CD8-positive, alpha-beta memory T cell (primary cell): ENCODE results near the gene PLXNA2. TPM values are rescaled to one million over a fixed set of nuclear protein-coding genes. Genes with fewer than 3 reads are reported as not detected.

Source experiments
- CTCF ChIA-PET: fragments of 350-600 bp; sonication (Branson Sonifier 250); formaldehyde crosslinking; loops from one replicate; lab custom pipeline; 2021; ENCODE audit warnings: antibody characterized with exemption; lab: Charles Lee
- POLR2A ChIA-PET: fragments of 350-600 bp; sonication (Branson Sonifier 250); formaldehyde crosslinking; loops from one replicate; lab custom pipeline; 2021; ENCODE audit warnings: antibody characterized with exemption; lab: Charles Lee
- DNase-seq, 5 donors: peaks; one replicate each; pipeline versions ENCODE4 v3.0.0 to v3.0.0-alpha.2; 2020 to 2022; ENCODE audit warnings: mixed read lengths in 1 of 5
- H3K27ac ChIP-seq: one replicate; pipeline ENCODE4 v1.7.0; 2013; ENCODE audit warnings: low read depth, mild to moderate bottlenecking, low read length, moderate library complexity
- H3K27me3 ChIP-seq: 2 replicates; pipeline ENCODE4 v1.7.0; 2013; ENCODE audit warnings: low read length, mild to moderate bottlenecking; ENCODE audit not compliant: insufficient read depth, poor library complexity, severe bottlenecking
- H3K36me3 ChIP-seq: 2 replicates; pipeline ENCODE4 v1.7.0; 2013; ENCODE audit warnings: mild to moderate bottlenecking, low read length, moderate library complexity; ENCODE audit not compliant: insufficient read depth
- H3K4me1 ChIP-seq: 2 replicates; pipeline ENCODE4 v1.7.0; 2013; ENCODE audit warnings: mild to moderate bottlenecking, low read length, moderate library complexity; ENCODE audit not compliant: insufficient read depth
- H3K4me3 ChIP-seq: 2 replicates; pipeline ENCODE4 v1.7.0; 2013; ENCODE audit warnings: mild to moderate bottlenecking, low read length
- H3K9me3 ChIP-seq: 2 replicates; pipeline ENCODE4 v1.7.0; 2013; ENCODE audit warnings: mild to moderate bottlenecking, low read length
- H3K27ac Mint-ChIP-seq, 8 donors: one replicate each; pipeline ENCODE4 v1.8.0; 2020 to 2021; ENCODE audit warnings: mixed read lengths in 8 of 8, mild to moderate bottlenecking in 6 of 8, inconsistent platforms in 3 of 8, moderate library complexity in 3 of 8
- H3K27me3 Mint-ChIP-seq, 2 donors: one replicate each; pipeline ENCODE4 v1.8.0; 2020 to 2021; ENCODE audit warnings: mixed read lengths in 2 of 2, mild to moderate bottlenecking in 1 of 2, moderate library complexity in 1 of 2
- H3K36me3 Mint-ChIP-seq, 3 donors: one replicate each; pipeline ENCODE4 v1.8.0; 2020 to 2021; ENCODE audit warnings: mixed read lengths in 3 of 3, inconsistent platforms in 1 of 3, mild to moderate bottlenecking in 1 of 3
- H3K4me1 Mint-ChIP-seq, 3 donors: one replicate each; pipeline ENCODE4 v1.8.0; 2020 to 2021; ENCODE audit warnings: mixed read lengths in 3 of 3, inconsistent platforms in 1 of 3, mild to moderate bottlenecking in 1 of 3
- H3K4me3 Mint-ChIP-seq, 7 donors: one replicate each; pipeline ENCODE4 v1.8.0; 2020 to 2021; ENCODE audit warnings: mixed read lengths in 7 of 7, mild to moderate bottlenecking in 6 of 7, moderate library complexity in 4 of 7, inconsistent platforms in 2 of 7
- H3K9me3 Mint-ChIP-seq, 5 donors: one replicate each; pipeline ENCODE4 v1.8.0; 2020 to 2022; ENCODE audit warnings: mixed read lengths in 5 of 5, mild to moderate bottlenecking in 3 of 5, moderate library complexity in 2 of 5, inconsistent platforms in 1 of 5
- polyA plus RNA-seq: library from polyadenylated mRNA; unstranded; fragments of 300-500 nt; fragmentation: Illumina TruSeq; gene quantifications from one replicate; pipeline ENCODE4 v1.2.3, GENCODE V29; 2021
- total RNA-seq, 2 experiments: library from RNA; stranded (reverse); gene quantifications; one replicate each; pipeline ENCODE4 v1.2.3, GENCODE V29; 2021

Gene PLXNA2
- total and polyA plus RNA-seq, 3 experiments from 2014 or later, result 0.75 to 1.1 (median 1.0) TPM

DNA sequence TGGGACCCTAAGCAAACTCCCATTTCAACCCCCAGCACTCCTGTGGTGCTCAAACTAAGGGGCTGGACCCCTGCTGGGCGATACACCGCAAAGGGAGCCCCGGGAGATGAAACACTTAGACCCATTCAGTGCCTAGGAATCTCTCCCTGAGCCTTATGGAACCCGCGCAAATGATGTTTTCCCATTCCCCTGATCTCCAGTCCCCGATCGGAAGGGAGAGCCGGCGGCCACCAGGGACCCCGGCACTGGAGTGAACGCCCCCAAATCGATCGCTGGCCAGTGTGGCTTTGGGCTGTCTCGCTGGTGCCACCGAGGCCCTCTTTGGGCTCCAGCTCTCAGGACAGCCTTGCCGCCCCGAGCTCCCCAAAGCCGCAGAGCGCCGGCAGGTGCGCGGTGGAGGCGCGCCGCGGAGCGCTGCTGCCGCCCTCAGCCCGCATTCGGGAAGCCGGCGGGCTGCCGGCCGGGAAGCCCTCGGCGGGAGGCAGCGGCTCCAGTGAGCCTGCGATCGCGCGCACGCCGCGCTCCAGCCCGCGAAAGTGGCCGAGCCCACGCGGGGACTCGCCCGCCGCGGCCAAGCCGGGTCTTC, 1.1 kb downstream of the PLXNA2 start:
- ChIA-PET POLR2A (interaction anchor here (0.5 kb wide), 1 partner anchor 49 kb away, joined by 3 read pairs; no protein-coding TSS in a partner anchor), CTCF (interaction anchor here (3.0 to 3.6 kb wide), 3 partner anchors 111 to 222 kb away, joined by 15 to 63 read pairs (median 38); no protein-coding TSS in a partner anchor)
- Mint-ChIP-seq H3K4me1 (peaks cover 15 to 18% (median 18%) of the 10 kb centered on the region in 3 donors), H3K27me3 (peaks cover 12 to 20% of the 10 kb centered on the region in 2 donors), H3K4me3 (peak overlapping the region; percentile 75 to 86 (median 83)), H3K9me3 (no peaks in the 10 kb centered on the region), H3K27ac (peak overlapping the region in 3 of 8 donors; percentile 25 to 51 (median 35)), H3K36me3 (peaks cover 0 to 5% (median 0%) of the 10 kb centered on the region in 3 donors)
- DNase-seq, result no peak
- H3K4me1 ChIP-seq, result peaks cover 10% of the 10 kb centered on the region
- no peaks in the 10 kb centered on the region for H3K9me3 ChIP-seq
- no peak overlapping the region for H3K4me3 ChIP-seq
- no peaks in the 10 kb centered on the region for H3K36me3 ChIP-seq
- peaks cover 21% of the 10 kb centered on the region for H3K27me3 ChIP-seq
- H3K27ac ChIP-seq, result no peak overlapping the region

- Histone ChIP-seq H3K4me3 (no peak overlapping the region), H3K27me3 (peaks cover 21% of the 10 kb centered on the region), H3K4me1 (peaks cover 10% of the 10 kb centered on the region), H3K9me3 (no peaks in the 10 kb centered on the region), H3K36me3 (no peaks in the 10 kb centered on the region), H3K27ac (no peak overlapping the region)
- Mint-ChIP-seq H3K27me3 (peaks cover 20 to 25% of the 10 kb centered on the region in 2 donors), H3K4me3 (peak overlapping the region; percentile 75 to 86 (median 83)), H3K36me3 (peaks cover 0 to 5% (median 0%) of the 10 kb centered on the region in 3 donors), H3K4me1 (peaks cover 15 to 18% (median 18%) of the 10 kb centered on the region in 3 donors), H3K9me3 (no peaks in the 10 kb centered on the region), H3K27ac (peak overlapping the region in 3 of 8 donors; percentile 27 to 51 (median 38))
- no peak for DNase-seq
- ChIA-PET POLR2A (no interaction called here), CTCF (interaction anchor here (1.4 kb wide), 1 partner anchor 10 kb away, joined by 4 read pairs; no protein-coding TSS in a partner anchor)
Measured at GRCh38 chr1:208242146-208242545, 2.0 kb downstream of the PLXNA2 start.

DNA sequence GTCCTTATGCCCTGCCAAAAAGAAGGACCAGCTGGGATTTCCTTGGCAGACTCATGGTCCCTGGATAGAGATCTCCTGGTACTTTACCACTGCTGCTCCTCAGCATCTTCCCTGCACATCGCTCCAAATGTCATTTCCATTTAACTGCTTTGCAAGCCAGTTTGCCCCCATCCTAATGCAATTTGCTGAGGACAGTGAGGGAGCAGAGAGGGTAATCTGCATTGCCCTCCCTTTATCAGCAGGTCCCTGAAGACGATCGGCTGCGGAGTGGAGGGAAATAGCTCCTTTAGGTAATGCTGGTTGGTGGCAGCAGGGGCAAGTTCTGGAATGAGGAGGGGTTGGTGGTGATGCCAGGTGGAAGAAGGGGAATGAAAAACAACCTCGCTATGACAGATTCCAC, 2.7 kb downstream of the PLXNA2 start:
- H3K27ac Mint-ChIP-seq, result no peak overlapping the region
- no peaks in the 10 kb centered on the region for H3K9me3 Mint-ChIP-seq
- H3K27me3 Mint-ChIP-seq, result peaks cover 26 to 32% of the 10 kb centered on the region in 2 donors
- ChIA-PET CTCF (interaction anchor here (1.2 to 1.4 kb wide), 2 partner anchors 9 to 34 kb away, joined by 3 to 4 read pairs; no protein-coding TSS in a partner anchor), POLR2A (no interaction called here)
- Histone ChIP-seq H3K4me1 (peaks cover 12% of the 10 kb centered on the region), H3K27me3 (peaks cover 21% of the 10 kb centered on the region), H3K27ac (no peak overlapping the region), H3K9me3 (no peaks in the 10 kb centered on the region), H3K36me3 (no peaks in the 10 kb centered on the region), H3K4me3 (no peak overlapping the region)
- DNase-seq, result no peak
- H3K4me3 Mint-ChIP-seq, result peak overlapping the region in 4 of 7 donors; percentile 6 to 86 (median 52)
- peaks cover 20 to 24% (median 23%) of the 10 kb centered on the region in 3 donors for H3K4me1 Mint-ChIP-seq
- peaks cover 0 to 5% (median 0%) of the 10 kb centered on the region in 3 donors for H3K36me3 Mint-ChIP-seq

- H3K4me1 Mint-ChIP-seq, result peaks cover 25 to 31% (median 30%) of the 10 kb centered on the region in 3 donors
- no peak for DNase-seq
- peaks cover 19% of the 10 kb centered on the region for H3K4me1 ChIP-seq
- H3K27me3 ChIP-seq, result peaks cover 22% of the 10 kb centered on the region
- POLR2A ChIA-PET, result no interaction called here
- H3K9me3 Mint-ChIP-seq, result no peaks in the 10 kb centered on the region
- no peaks in the 10 kb centered on the region for H3K9me3 ChIP-seq
- CTCF ChIA-PET, result interaction anchor here (1.2 kb wide), 1 partner anchor 33 kb away, joined by 3 read pairs; no protein-coding TSS in a partner anchor
- no peak overlapping the region for H3K4me3 ChIP-seq
- H3K36me3 ChIP-seq, result no peaks in the 10 kb centered on the region
- no peak overlapping the region for H3K27ac ChIP-seq
- peak overlapping the region in 1 of 7 donors; percentile 49 for H3K4me3 Mint-ChIP-seq
- peaks cover 0 to 5% (median 0%) of the 10 kb centered on the region in 3 donors for H3K36me3 Mint-ChIP-seq
- H3K27ac Mint-ChIP-seq, result no peak overlapping the region
- peaks cover 31 to 36% of the 10 kb centered on the region in 2 donors for H3K27me3 Mint-ChIP-seq
Measured at GRCh38 chr1:208240662-208241355, 3.4 kb downstream of the PLXNA2 start.

- H3K36me3 Mint-ChIP-seq, result peaks cover 0 to 5% (median 0%) of the 10 kb centered on the region in 3 donors
- ChIA-PET CTCF (interaction anchor here (0.7 to 1.0 kb wide), 2 partner anchors 218 to 227 kb away, joined by 3 to 4 read pairs; no protein-coding TSS in a partner anchor), POLR2A (no interaction called here)
- H3K9me3 ChIP-seq, result no peaks in the 10 kb centered on the region
- H3K4me3 ChIP-seq, result no peak overlapping the region
- H3K36me3 ChIP-seq, result no peaks in the 10 kb centered on the region
- peaks cover 28% of the 10 kb centered on the region for H3K27me3 ChIP-seq
- H3K4me1 ChIP-seq, result peaks cover 19% of the 10 kb centered on the region
- no peak overlapping the region for H3K27ac Mint-ChIP-seq
- no peak overlapping the region for H3K27ac ChIP-seq
- no peak overlapping the region for H3K4me3 Mint-ChIP-seq
- no peaks in the 10 kb centered on the region for H3K9me3 Mint-ChIP-seq
- H3K4me1 Mint-ChIP-seq, result peaks cover 18 to 28% (median 27%) of the 10 kb centered on the region in 3 donors
- peaks cover 37 to 38% of the 10 kb centered on the region in 2 donors for H3K27me3 Mint-ChIP-seq
- no peak for DNase-seq
Measured at GRCh38 chr1:208239473-208240381, 4.5 kb downstream of the PLXNA2 start.

DNA sequence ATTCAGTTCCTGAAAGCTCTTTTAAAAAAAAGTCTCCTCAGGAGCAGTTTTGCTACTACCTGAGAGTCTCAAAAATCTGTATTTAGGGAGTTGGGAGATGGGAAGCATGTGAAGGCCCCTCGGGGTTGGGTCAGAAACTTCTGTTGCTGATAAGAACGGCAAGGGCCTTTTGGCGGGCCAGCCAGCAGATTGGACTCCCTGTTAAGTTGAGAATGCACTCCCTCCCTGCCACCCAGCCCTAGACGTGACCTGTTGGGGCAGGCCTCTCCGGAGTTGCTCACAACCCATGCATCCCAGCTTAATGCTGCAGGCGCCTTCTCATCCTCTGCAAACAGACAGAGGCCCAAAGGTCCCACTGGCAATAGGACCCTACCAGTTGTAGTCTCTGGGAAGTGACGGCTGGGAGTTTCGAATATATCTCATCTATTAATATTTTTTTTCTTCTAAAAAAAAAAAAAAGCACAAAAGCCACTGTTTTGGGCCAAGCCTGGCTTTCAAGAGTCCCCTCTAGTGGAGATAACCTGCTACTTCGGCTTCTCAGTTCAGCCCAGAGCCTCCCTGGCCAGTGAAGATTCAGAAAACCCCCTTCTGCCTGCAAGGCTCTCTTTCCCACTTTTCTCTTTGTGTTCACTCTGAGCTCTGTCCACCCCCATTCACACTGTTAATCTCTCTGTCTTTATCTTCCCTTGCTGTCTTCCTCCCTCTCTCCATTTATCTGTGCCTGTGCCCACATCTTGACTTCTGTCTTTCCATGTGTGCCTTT, 5.3 kb downstream of the PLXNA2 start:
- peak in 1 of 5 donors; percentile 15 for DNase-seq
- H3K27ac ChIP-seq, result no peak overlapping the region
- H3K4me1 ChIP-seq, result peaks cover 15% of the 10 kb centered on the region
- peaks cover 15 to 26% (median 25%) of the 10 kb centered on the region in 3 donors for H3K4me1 Mint-ChIP-seq
- ChIA-PET POLR2A (no interaction called here), CTCF (interaction anchor here (0.7 to 1.4 kb wide), 3 partner anchors 217 to 226 kb away, joined by 3 to 4 read pairs (median 3); no protein-coding TSS in a partner anchor)
- H3K9me3 Mint-ChIP-seq, result no peaks in the 10 kb centered on the region
- no peak overlapping the region for H3K27ac Mint-ChIP-seq
- H3K36me3 ChIP-seq, result no peaks in the 10 kb centered on the region
- H3K36me3 Mint-ChIP-seq, result peaks cover 0 to under 1% (median 0%) of the 10 kb centered on the region in 3 donors
- H3K4me3 ChIP-seq, result no peak overlapping the region
- H3K9me3 ChIP-seq, result no peaks in the 10 kb centered on the region
- no peak overlapping the region for H3K4me3 Mint-ChIP-seq
- H3K27me3 ChIP-seq, result peaks cover 28% of the 10 kb centered on the region
- peaks cover 39 to 40% of the 10 kb centered on the region in 2 donors for H3K27me3 Mint-ChIP-seq

- ChIA-PET POLR2A (no interaction called here), CTCF (interaction anchor here (1.6 to 3.0 kb wide), 2 partner anchors 8 to 101 kb away, joined by 3 to 20 read pairs; partner anchors contain the start of gene PLXNA2)
- H3K4me1 Mint-ChIP-seq, result peaks cover 10 to 22% (median 17%) of the 10 kb centered on the region in 3 donors
- Histone ChIP-seq H3K27me3 (peaks cover 20% of the 10 kb centered on the region), H3K36me3 (no peaks in the 10 kb centered on the region), H3K9me3 (no peaks in the 10 kb centered on the region), H3K4me3 (no peak overlapping the region), H3K27ac (no peak overlapping the region), H3K4me1 (peaks cover 10% of the 10 kb centered on the region)
- no peaks in the 10 kb centered on the region for H3K36me3 Mint-ChIP-seq
- peaks cover 34 to 45% of the 10 kb centered on the region in 2 donors for H3K27me3 Mint-ChIP-seq
- no peak for DNase-seq
- H3K9me3 Mint-ChIP-seq, result no peaks in the 10 kb centered on the region
- H3K27ac Mint-ChIP-seq, result no peak overlapping the region
- no peak overlapping the region for H3K4me3 Mint-ChIP-seq
Measured at GRCh38 chr1:208237241-208237640, 6.9 kb downstream of the PLXNA2 start.
